ENCODE results near the gene NSUN4.

NSUN4 gene

GRCh38 chr1:46340404-46341221 lies at the start of gene NSUN4:
NSUN4 (plus strand) TSS chr1:46340807; CDS start chr1:46340827, 20 bp downstream.
- Histone ChIP-seq H3K4me3 (peak within 1 kb of the TSS; percentile 99), H3K36me3 (ENCODE audit: insufficient read depth, low read length) (peaks cover 26% of the 10 kb centered on the region; the same call in 1 of the 2 replicates), H3K9me3 (ENCODE audit: low read depth, low read length) (no peaks in the 10 kb centered on the region), H3K9ac (ENCODE audit: insufficient read length) (peak within 1 kb of the TSS; percentile 98), H3K27ac (peak within 1 kb of the TSS; percentile 96)
- no peak for TF ChIP-seq FOXP2 (optimal IDR thresholded peaks at IDR 0.05; ENCODE audit: control extremely low read depth, extremely low read length, insufficient read depth)
- TF ChIP-seq EZH2 (IDR thresholded peaks at IDR 0.05), result no peak
- TF ChIP-seq POLR2AphosphoS5 (IDR thresholded peaks at IDR 0.05; ENCODE audit: borderline replicate concordance, low read depth, low read length), result peak; percentile 98
- DNase-seq (ENCODE audit: low read depth, low spot score), result peak; percentile 47

DNA sequence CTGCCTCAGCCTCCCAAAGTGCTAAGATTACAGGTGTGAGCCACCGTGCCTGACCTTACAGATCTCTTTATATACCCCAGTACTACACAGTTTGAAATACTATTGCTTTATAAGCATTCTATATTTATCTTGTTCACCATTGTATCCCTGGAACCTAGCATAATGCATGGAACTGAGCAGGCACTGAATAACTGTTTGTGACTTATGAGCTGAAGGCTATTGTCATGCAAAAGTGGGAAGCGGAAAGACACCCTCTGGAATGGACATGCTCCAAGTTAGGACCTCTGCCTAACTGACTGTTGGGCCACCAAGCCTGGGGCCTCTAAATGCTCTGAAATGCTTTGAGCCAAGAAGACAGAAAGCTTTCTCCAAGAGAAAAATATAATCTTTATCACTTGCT lies 45.3 kb upstream of the NSUN4 start:
- H3K36me3 ChIP-seq (ENCODE audit: insufficient read depth, low read length), result peaks cover 45% of the 10 kb centered on the region
- DNase-seq (ENCODE audit: low read depth, low spot score), result no peak
- TF ChIP-seq FOXP2 (optimal IDR thresholded peaks at IDR 0.05; ENCODE audit: control extremely low read depth, extremely low read length, insufficient read depth) (no peak), POLR2AphosphoS5 (IDR thresholded peaks at IDR 0.05; ENCODE audit: borderline replicate concordance, low read depth, low read length) (no peak), EZH2 (IDR thresholded peaks at IDR 0.05) (no peak)
- no peak overlapping the region for H3K9ac ChIP-seq (ENCODE audit: insufficient read length)
- H3K27ac ChIP-seq, result no peak overlapping the region
- H3K4me3 ChIP-seq, result no peak overlapping the region
- no peaks in the 10 kb centered on the region for H3K9me3 ChIP-seq (ENCODE audit: low read depth, low read length)

GRCh38 chr1:46298387-46298786 lies 42.2 kb upstream of the NSUN4 start:
- peaks cover 45% of the 10 kb centered on the region for H3K36me3 ChIP-seq (ENCODE audit: insufficient read depth, low read length)
- no peak overlapping the region for H3K27ac ChIP-seq
- DNase-seq (ENCODE audit: low read depth, low spot score), result no peak
- H3K9ac ChIP-seq (ENCODE audit: insufficient read length), result no peak overlapping the region
- H3K9me3 ChIP-seq (ENCODE audit: low read depth, low read length), result no peaks in the 10 kb centered on the region
- H3K4me3 ChIP-seq, result no peak overlapping the region
- no peak for TF ChIP-seq FOXP2 (optimal IDR thresholded peaks at IDR 0.05; ENCODE audit: control extremely low read depth, extremely low read length, insufficient read depth)
- no peak for TF ChIP-seq EZH2 (IDR thresholded peaks at IDR 0.05)
- TF ChIP-seq POLR2AphosphoS5 (IDR thresholded peaks at IDR 0.05; ENCODE audit: borderline replicate concordance, low read depth, low read length), result no peak

GRCh38 chr1:46300673-46301405 lies 39.8 kb upstream of the NSUN4 start:
- H3K36me3 ChIP-seq (ENCODE audit: insufficient read depth, low read length), result peaks cover 33% of the 10 kb centered on the region
- H3K9me3 ChIP-seq (ENCODE audit: low read depth, low read length), result no peaks in the 10 kb centered on the region
- TF ChIP-seq FOXP2 (optimal IDR thresholded peaks at IDR 0.05; ENCODE audit: control extremely low read depth, extremely low read length, insufficient read depth) (no peak), EZH2 (IDR thresholded peaks at IDR 0.05) (no peak), POLR2AphosphoS5 (IDR thresholded peaks at IDR 0.05; ENCODE audit: borderline replicate concordance, low read depth, low read length) (no peak)
- DNase-seq (ENCODE audit: low read depth, low spot score), result no peak
- peak overlapping the region; percentile 99 for H3K4me3 ChIP-seq
- peak overlapping the region; percentile 100 for H3K9ac ChIP-seq (ENCODE audit: insufficient read length)
- H3K27ac ChIP-seq, result peak overlapping the region; percentile 88

DNA sequence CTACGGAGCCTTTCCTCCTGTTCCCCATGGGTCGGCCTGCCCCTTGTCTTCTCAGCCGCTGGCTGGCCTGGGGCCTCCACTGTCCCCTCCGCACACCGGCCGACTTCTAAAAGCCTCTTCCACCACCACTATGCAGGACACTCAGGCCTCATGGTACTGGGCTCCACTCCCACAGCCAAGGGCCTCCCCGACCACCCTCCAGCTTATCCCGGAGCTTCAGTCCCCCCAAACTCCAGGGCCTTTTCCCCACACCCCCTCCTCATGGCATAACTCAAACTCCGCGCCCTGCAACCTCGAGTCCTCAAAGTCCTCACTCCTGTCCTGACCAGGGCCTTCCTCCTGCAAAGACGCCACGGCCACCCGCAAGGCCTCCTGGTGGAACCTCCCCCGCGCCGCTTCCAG lies 39.2 kb upstream of the NSUN4 start:
- TF ChIP-seq FOXP2 (optimal IDR thresholded peaks at IDR 0.05; ENCODE audit: control extremely low read depth, extremely low read length, insufficient read depth) (no peak), EZH2 (IDR thresholded peaks at IDR 0.05) (no peak), POLR2AphosphoS5 (IDR thresholded peaks at IDR 0.05; ENCODE audit: borderline replicate concordance, low read depth, low read length) (no peak)
- H3K4me3 ChIP-seq, result peak overlapping the region; percentile 99
- no peaks in the 10 kb centered on the region for H3K9me3 ChIP-seq (ENCODE audit: low read depth, low read length)
- H3K27ac ChIP-seq, result peak overlapping the region; percentile 88
- DNase-seq (ENCODE audit: low read depth, low spot score), result no peak
- peak overlapping the region; percentile 100 for H3K9ac ChIP-seq (ENCODE audit: insufficient read length)
- H3K36me3 ChIP-seq (ENCODE audit: insufficient read depth, low read length), result peaks cover 30% of the 10 kb centered on the region

DNA sequence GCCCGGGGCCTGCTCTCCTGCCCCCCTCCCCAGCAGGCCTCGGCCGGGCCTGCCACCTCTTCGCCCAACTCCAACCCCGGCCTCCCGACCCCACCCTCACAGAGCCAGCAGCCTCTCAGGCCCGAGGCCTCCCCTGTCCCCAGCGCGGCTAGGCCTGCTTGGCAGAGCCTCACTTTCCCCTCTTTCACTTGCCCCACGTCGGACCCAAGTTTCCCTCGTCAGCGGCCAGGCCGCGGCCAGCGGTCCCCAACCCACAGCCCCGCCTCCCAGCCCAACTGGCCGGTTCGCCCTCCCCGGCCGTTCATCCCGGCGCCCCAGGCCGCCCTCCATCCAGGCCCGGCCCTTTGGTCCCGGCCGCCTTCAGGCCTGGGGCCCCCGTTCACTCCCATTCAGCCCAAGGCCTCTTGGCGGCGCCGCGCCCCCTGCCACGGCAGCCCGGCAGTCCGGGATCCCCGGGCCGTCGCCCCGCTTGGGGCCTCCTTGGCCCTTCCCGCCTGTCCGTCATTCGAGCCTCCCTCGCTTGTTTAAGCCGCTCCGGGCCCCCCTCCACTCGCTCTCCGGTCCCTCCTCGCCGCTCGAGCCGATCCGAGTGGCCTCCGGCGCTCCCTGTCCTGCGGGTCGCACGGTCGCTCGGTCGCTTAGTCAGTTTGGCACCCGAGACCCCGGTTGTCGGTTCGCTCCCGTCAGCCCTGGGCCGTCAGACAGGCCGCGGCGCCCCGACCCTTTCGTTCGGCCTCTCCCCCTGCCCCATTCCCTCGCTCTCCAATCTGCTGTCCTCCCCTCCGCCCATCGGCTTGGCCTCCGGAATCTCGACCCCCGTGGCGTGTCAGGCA lies 38.6 kb upstream of the NSUN4 start:
- DNase-seq (ENCODE audit: low read depth, low spot score), result no peak
- peak overlapping the region; percentile 99 for H3K4me3 ChIP-seq
- TF ChIP-seq FOXP2 (optimal IDR thresholded peaks at IDR 0.05; ENCODE audit: control extremely low read depth, extremely low read length, insufficient read depth), result no peak
- TF ChIP-seq EZH2 (IDR thresholded peaks at IDR 0.05), result no peak
- no peak for TF ChIP-seq POLR2AphosphoS5 (IDR thresholded peaks at IDR 0.05; ENCODE audit: borderline replicate concordance, low read depth, low read length)
- H3K9me3 ChIP-seq (ENCODE audit: low read depth, low read length), result no peaks in the 10 kb centered on the region
- H3K27ac ChIP-seq, result peak overlapping the region; percentile 88
- H3K36me3 ChIP-seq (ENCODE audit: insufficient read depth, low read length), result peaks cover 29% of the 10 kb centered on the region
- peak overlapping the region; percentile 100 for H3K9ac ChIP-seq (ENCODE audit: insufficient read length)

GRCh38 chr1:46302641-46303037 lies 38.0 kb upstream of the NSUN4 start:
- no peak for TF ChIP-seq EZH2 (IDR thresholded peaks at IDR 0.05)
- Histone ChIP-seq H3K36me3 (ENCODE audit: insufficient read depth, low read length) (peaks cover 29% of the 10 kb centered on the region), H3K9me3 (ENCODE audit: low read depth, low read length) (no peaks in the 10 kb centered on the region), H3K9ac (ENCODE audit: insufficient read length) (peak overlapping the region; percentile 100), H3K4me3 (peak overlapping the region; percentile 99), H3K27ac (peak overlapping the region; percentile 88)
- DNase-seq (ENCODE audit: low read depth, low spot score), result no peak
